Epithelial cell of esophagus (primary cell): Measurements from ENCODE around the gene TIAM2.
"Not testable (repeated sequence)": the region's sequence is repeated elsewhere in the genome, so short reads cannot be mapped to it uniquely, and the experiment has no call there.

Experiments
- DNase-seq: peaks from one replicate; pipeline ENCODE4 v3.0.0; 2010; ENCODE audit warnings: low read depth
- H3K4me3 ChIP-seq: 2 replicates; pipeline ENCODE4 v1.5.1; 2011; ENCODE audit warnings: mild to moderate bottlenecking, low read length, control low read depth
- TF ChIP-seq, protein P1 (sequence below): IDR thresholded peaks from 2 replicates; pipeline ENCODE4 v1.5.1; 2011; ENCODE audit warnings: low read depth, mild to moderate bottlenecking, low read length, control low read depth, inconsistent platforms; ENCODE audit not compliant: insufficient read depth; ENCODE audit errors: missing control alignments

The TIAM2 gene

GRCh38 chr6:155011809-155012291, 16.7 kb downstream of the TIAM2 start:
- no peak for DNase-seq
- TF ChIP-seq, protein P1, sequence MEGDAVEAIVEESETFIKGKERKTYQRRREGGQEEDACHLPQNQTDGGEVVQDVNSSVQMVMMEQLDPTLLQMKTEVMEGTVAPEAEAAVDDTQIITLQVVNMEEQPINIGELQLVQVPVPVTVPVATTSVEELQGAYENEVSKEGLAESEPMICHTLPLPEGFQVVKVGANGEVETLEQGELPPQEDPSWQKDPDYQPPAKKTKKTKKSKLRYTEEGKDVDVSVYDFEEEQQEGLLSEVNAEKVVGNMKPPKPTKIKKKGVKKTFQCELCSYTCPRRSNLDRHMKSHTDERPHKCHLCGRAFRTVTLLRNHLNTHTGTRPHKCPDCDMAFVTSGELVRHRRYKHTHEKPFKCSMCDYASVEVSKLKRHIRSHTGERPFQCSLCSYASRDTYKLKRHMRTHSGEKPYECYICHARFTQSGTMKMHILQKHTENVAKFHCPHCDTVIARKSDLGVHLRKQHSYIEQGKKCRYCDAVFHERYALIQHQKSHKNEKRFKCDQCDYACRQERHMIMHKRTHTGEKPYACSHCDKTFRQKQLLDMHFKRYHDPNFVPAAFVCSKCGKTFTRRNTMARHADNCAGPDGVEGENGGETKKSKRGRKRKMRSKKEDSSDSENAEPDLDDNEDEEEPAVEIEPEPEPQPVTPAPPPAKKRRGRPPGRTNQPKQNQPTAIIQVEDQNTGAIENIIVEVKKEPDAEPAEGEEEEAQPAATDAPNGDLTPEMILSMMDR = no peak
- H3K4me3 ChIP-seq = no peak overlapping the region

DNA sequence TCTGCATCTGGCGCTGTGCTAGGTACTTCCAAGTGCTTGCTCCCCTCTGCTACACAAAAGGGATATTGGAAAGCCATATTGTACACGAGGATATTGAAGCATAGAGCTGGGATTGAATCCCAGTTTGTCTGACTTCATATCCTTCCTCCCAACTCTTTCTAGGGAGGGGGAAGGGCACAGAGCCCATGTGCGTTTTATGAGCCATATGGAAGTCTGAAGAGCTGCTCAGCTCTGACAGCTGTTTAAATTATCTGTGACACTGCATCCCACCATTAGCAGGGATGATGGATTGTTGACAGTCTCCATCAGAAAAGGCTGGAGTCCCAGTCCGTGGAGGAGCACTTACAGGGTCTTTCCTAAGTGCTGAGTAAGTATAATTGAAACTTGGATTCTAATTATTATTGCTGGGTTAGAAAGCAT, 18.4 kb downstream of the TIAM2 start:
- DNase-seq = no peak
- no peak overlapping the region for H3K4me3 ChIP-seq
- TF ChIP-seq, protein P1 = no peak

DNA sequence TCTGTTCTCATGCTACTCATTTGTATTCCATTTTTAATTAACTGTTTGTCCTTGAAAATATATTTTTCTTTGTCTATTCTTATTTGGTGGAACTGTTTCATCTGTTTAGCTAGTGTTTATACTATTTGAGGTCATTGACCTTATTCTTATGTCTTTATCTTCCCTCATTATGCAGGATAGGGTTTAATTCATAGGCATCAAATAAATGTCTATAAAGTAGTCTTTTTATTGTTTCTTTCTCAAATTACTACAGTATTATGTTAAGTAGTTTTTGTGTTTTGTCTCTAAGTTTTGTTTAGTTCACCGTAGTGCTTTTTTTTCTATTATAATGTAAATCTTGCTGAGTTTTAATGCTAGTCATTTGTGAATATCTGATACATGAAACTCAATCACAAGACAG, 19.0 kb downstream of the TIAM2 start:
- TF ChIP-seq, protein P1 = no peak

DNA sequence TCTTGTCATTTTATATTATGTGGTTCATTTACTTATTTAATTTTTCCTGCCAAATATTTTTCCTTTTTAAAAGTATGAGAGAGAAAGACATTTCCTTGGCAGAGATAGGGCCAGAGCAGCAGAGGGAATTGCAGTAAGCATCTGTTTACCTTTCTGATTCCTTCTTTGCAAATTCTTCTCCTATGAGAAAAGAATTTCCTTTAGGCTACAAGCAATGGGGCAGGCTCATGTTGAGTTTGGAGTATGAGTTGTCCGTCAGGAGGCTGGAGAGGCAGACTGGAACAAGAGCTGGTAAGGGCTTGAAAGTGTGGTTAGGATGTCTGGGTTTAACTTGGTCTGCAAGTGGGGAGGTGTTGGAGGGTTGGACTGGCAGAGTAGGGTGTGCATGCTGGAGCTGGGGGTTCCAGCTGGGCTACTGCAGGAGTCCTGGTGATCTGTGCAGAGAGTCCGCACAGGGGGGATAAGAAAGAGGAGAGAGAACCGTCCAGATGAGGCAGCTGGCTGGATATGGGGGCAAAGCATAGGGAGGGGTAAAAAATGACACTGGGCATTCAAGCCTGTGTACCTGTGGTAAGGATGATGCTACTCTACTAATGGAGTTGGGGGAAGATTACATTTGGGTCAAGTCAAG, 19.7 kb downstream of the TIAM2 start:
- TF ChIP-seq, protein P1 = no peak
- no peak overlapping the region for H3K4me3 ChIP-seq
- DNase-seq = peak; percentile 71

More for the DNA sequence above, 19.0 kb downstream of the TIAM2 start:
- no peak overlapping the region for H3K4me3 ChIP-seq
- DNase-seq = no peak

DNA sequence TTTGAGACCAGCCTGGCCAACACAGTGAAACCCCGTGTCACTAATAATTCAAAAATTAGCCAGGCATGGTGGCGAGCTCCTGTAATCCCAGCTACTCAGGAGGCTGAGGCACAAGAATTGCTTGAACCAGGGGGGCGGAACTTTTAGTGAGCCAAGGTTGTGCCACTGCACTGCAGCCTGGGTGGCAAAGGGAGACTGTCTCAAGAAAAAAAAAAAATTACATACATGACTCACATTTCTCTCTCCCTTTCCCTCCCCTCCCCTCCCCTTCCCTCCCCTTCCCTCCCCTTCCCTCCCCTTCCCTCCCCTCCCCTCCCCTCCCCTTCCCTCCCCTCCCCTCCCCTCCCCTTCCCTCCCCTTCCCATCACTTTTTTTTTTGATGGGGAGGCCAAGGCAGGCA, 23.3 kb downstream of the TIAM2 start:
- not testable (repeated sequence) for H3K4me3 ChIP-seq, DNase-seq

DNA sequence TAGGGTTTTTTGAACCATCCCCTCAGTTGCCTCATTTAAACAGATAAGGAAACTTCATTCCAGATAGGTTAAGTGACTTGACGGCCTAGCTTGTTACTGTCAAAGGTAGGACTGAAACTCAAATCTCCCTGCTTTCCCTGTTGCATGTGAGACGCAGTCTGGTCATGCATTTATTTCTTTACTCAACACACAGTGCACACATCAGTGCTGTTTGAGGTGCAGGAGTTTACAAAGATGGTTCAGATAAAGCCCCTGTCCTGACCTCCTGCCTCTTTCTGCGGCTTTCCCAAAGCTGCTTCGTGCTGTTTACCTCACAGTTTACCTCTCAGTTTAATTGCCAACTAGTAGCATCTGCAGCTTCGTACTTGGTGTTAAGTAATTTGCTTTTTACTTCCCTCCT, 26.6 kb downstream of the TIAM2 start:
- DNase-seq = no peak

DNA sequence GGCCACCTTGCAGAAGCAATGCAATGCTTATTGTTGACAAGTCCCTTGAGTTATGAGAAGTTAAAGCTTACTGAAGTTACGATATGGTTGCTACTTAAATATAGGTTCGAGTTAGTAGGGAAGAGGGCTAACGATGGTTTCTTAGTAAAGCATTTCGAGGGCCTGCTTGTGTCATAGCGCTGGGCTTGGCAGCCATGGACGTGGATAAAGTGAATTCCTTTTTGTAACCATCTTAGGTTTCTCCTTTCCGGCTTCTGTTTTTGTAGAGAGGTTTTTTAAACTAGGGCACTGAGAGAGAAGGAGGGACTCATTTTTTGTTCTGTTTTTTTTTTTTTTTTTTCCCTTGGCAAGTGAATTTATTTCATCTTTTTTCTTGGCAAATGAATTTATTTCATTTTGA, 27.6 kb downstream of the TIAM2 start:
- TF ChIP-seq, protein P1 = no peak
- H3K4me3 ChIP-seq = no peak overlapping the region
- DNase-seq = no peak

More for the DNA sequence above, 26.6 kb downstream of the TIAM2 start:
- TF ChIP-seq, protein P1 = no peak
- H3K4me3 ChIP-seq = no peak overlapping the region

DNA sequence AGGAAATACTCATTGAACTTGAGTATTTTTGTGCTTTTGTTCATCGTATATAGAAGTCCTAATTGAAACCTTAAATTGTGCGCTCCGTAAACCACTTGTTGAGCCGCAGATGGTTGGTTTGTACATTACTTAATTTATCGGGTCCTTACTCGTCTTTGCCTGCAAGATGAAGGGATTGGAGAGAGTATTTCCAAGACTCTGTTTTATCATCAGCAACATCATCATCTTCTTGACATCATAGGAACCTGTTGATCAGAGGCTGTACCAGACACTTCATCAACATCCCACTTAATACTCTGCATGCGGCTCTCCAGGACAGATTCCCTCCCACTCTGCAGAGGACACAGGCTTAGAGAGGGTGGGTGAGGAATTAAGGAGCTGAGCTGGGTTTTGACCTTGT, 28.6 kb downstream of the TIAM2 start:
- TF ChIP-seq, protein P1 = no peak
- H3K4me3 ChIP-seq = no peak overlapping the region
- DNase-seq = no peak
